ENCODE results near the gene RSRC1.
"Not testable (repeated sequence)": the region's sequence is repeated elsewhere in the genome, so short reads cannot be mapped to it uniquely, and the experiment has no call there.

The RSRC1 gene

DNA sequence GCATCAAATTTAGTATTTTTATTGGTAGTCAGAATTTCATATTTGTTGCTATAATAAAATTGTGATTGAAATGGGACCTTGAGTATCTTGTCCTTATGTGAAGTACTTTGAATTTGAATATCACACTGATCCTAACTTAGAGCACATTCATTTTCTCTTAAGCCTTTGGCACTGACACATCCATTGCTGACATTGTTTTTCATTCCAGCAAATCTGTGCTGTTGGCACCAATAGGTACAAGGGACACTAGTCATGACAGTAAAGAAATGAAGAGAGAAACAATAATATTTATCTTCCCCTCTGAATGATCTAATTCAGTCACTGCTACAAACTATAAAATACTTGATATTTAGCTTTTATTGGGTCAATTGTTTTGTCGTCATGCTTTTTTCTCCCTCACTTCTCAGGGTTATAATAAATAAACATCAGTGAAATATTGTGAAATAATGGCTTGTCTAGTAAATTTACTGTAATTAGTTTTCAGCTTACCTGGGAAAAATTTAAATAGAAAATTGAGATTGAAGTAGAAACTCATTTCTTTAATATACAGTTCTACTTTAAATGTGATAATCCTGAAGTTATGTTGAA, 294.3 kb downstream of the RSRC1 start:
- Histone ChIP-seq H3K79me2 (ENCODE audit: insufficient read depth, low read length) (no peaks in the 10 kb centered on the region), H3K4me1 (ENCODE audit: insufficient read depth, low read length) (no peaks in the 10 kb centered on the region), H3K27me3 (ENCODE audit: insufficient read depth, low read length, poor library complexity) (no peaks in the 10 kb centered on the region), H3K36me3 (ENCODE audit: insufficient read depth, low read length) (no peaks in the 10 kb centered on the region), H3K4me2 (ENCODE audit: insufficient read depth, low read length) (no peak overlapping the region), H4K20me1 (ENCODE audit: insufficient read depth, low read length) (no peaks in the 10 kb centered on the region), H3K9me3 (ENCODE audit: insufficient read depth, low read length, severe bottlenecking) (no peaks in the 10 kb centered on the region), H2AFZ (ENCODE audit: low read depth, low read length) (no peak overlapping the region), H3K4me3 (ENCODE audit: low read depth in 1 of 2, low read length in 2 of 2) (no peak overlapping the region), H3K9ac (ENCODE audit: low read depth, low read length) (no peak overlapping the region), H3K27ac (ENCODE audit: low read length) (no peak overlapping the region)
- no peak for TF ChIP-seq EZH2 (IDR thresholded peaks at IDR 0.05; ENCODE audit: borderline replicate concordance, low read depth, low read length, severe bottlenecking)
- TF ChIP-seq, protein P1, sequence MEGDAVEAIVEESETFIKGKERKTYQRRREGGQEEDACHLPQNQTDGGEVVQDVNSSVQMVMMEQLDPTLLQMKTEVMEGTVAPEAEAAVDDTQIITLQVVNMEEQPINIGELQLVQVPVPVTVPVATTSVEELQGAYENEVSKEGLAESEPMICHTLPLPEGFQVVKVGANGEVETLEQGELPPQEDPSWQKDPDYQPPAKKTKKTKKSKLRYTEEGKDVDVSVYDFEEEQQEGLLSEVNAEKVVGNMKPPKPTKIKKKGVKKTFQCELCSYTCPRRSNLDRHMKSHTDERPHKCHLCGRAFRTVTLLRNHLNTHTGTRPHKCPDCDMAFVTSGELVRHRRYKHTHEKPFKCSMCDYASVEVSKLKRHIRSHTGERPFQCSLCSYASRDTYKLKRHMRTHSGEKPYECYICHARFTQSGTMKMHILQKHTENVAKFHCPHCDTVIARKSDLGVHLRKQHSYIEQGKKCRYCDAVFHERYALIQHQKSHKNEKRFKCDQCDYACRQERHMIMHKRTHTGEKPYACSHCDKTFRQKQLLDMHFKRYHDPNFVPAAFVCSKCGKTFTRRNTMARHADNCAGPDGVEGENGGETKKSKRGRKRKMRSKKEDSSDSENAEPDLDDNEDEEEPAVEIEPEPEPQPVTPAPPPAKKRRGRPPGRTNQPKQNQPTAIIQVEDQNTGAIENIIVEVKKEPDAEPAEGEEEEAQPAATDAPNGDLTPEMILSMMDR (IDR thresholded peaks at IDR 0.05; ENCODE audit: borderline replicate concordance, extremely low read depth, low read length, poor library complexity, severe bottlenecking) = no peak
- DNase-seq = no peak
- ATAC-seq (ENCODE audit: insufficient read depth, low read depth) = no peak

DNA sequence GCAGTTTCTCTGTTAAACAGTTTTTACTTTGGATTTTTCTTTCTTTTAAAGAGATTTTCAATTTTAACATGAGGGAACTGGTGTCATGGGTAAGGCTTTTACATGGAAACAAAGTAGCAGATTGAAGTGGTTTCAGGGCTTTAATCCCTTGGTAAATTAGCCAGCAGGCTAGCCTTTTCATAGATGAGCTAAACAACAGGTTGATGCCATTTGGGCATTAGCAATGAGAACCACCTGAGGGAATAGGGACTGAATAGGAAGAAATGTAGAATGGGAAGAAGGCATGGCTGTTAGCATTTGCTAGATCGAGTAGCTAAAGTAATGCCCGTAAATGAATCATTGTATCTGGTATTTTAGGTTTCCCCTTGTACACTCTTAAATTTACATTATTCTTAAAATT, 295.6 kb downstream of the RSRC1 start:
- Histone ChIP-seq H3K79me2 (ENCODE audit: insufficient read depth, low read length) (no peaks in the 10 kb centered on the region), H4K20me1 (ENCODE audit: insufficient read depth, low read length) (no peaks in the 10 kb centered on the region), H3K9ac (ENCODE audit: low read depth, low read length) (no peak overlapping the region), H3K4me2 (ENCODE audit: insufficient read depth, low read length) (no peak overlapping the region), H3K27ac (ENCODE audit: low read length) (no peak overlapping the region), H3K36me3 (ENCODE audit: insufficient read depth, low read length) (no peaks in the 10 kb centered on the region), H2AFZ (ENCODE audit: low read depth, low read length) (no peak overlapping the region), H3K4me3 (ENCODE audit: low read depth in 1 of 2, low read length in 2 of 2) (no peak overlapping the region), H3K4me1 (ENCODE audit: insufficient read depth, low read length) (no peaks in the 10 kb centered on the region), H3K27me3 (ENCODE audit: insufficient read depth, low read length, poor library complexity) (no peaks in the 10 kb centered on the region), H3K9me3 (ENCODE audit: insufficient read depth, low read length, severe bottlenecking) (no peaks in the 10 kb centered on the region)
- DNase-seq (no peak), ATAC-seq (ENCODE audit: insufficient read depth, low read depth) (no peak)
- TF ChIP-seq, protein P1 (IDR thresholded peaks at IDR 0.05; ENCODE audit: borderline replicate concordance, extremely low read depth, low read length, poor library complexity, severe bottlenecking) = no peak
- TF ChIP-seq EZH2 (IDR thresholded peaks at IDR 0.05; ENCODE audit: borderline replicate concordance, low read depth, low read length, severe bottlenecking) = no peak

DNA sequence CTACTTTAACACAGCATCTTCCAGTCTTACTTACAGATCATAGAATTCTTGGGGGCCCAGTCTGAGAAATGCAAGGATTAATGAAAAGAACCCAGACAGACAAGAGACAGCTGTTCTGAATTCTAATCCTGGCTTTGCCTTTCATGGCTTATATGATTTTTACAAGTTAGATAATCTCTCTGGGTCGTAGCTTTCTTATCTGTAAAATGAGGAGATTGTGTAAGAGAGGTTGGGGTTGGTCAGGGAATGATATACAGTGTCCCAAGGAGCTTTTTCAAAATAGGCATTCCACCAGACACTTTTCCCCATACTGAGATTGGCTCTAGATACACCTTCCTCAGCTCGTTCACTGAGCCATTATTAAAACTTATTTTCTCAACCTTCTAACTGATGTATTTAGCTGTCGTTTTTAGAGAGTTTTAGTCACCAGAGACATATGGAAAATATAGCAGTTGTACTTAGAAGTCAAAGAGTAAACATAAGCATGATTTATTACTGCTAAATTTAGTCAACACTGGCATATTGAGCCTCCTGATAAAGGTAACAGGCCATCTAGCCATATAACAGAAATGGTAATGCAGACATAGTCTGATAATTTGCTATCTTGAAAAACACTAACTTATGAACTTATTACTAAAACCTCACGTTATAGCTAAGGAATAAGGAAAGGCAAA, 298.1 kb downstream of the RSRC1 start:
- Histone ChIP-seq H3K9ac (ENCODE audit: low read depth, low read length) (no peak overlapping the region), H3K4me2 (ENCODE audit: insufficient read depth, low read length) (no peak overlapping the region), H3K36me3 (ENCODE audit: insufficient read depth, low read length) (no peaks in the 10 kb centered on the region), H3K4me3 (ENCODE audit: low read depth in 1 of 2, low read length in 2 of 2) (no peak overlapping the region), H3K4me1 (ENCODE audit: insufficient read depth, low read length) (no peaks in the 10 kb centered on the region), H2AFZ (ENCODE audit: low read depth, low read length) (no peak overlapping the region), H3K9me3 (ENCODE audit: insufficient read depth, low read length, severe bottlenecking) (no peaks in the 10 kb centered on the region), H4K20me1 (ENCODE audit: insufficient read depth, low read length) (no peaks in the 10 kb centered on the region), H3K27me3 (ENCODE audit: insufficient read depth, low read length, poor library complexity) (no peaks in the 10 kb centered on the region), H3K79me2 (ENCODE audit: insufficient read depth, low read length) (no peaks in the 10 kb centered on the region), H3K27ac (ENCODE audit: low read length) (no peak overlapping the region)
- no peak for TF ChIP-seq EZH2 (IDR thresholded peaks at IDR 0.05; ENCODE audit: borderline replicate concordance, low read depth, low read length, severe bottlenecking)
- TF ChIP-seq, protein P1 (IDR thresholded peaks at IDR 0.05; ENCODE audit: borderline replicate concordance, extremely low read depth, low read length, poor library complexity, severe bottlenecking) = no peak
- DNase-seq (no peak), ATAC-seq (ENCODE audit: insufficient read depth, low read depth) (no peak)

DNA sequence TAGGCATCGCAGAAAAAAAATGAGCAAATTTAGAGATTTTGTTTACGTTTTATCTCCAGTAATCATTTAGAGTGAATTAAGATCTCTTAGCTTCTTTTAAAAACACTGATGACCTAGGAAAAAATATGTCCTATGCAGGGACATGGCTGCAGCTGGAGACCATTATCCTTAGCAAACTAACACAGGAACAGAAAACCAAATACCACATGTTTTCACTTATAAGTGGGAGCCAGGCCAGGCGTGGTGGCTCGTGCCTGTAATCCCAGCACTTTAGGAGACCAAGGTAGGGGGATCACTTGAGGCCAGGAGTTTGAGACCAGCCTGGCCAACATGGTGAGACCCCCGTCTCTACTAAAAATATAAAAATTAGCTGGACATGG, 298.6 kb downstream of the RSRC1 start:
- H2AFZ ChIP-seq (ENCODE audit: low read depth, low read length); DNase-seq; H3K27me3 ChIP-seq (ENCODE audit: insufficient read depth, low read length, poor library complexity); H3K4me3 ChIP-seq (ENCODE audit: low read depth in 1 of 2, low read length in 2 of 2); H3K9me3 ChIP-seq (ENCODE audit: insufficient read depth, low read length, severe bottlenecking); H3K4me2 ChIP-seq (ENCODE audit: insufficient read depth, low read length); H3K9ac ChIP-seq (ENCODE audit: low read depth, low read length); ATAC-seq (ENCODE audit: insufficient read depth, low read depth); H4K20me1 ChIP-seq (ENCODE audit: insufficient read depth, low read length); H3K27ac ChIP-seq (ENCODE audit: low read length); H3K36me3 ChIP-seq (ENCODE audit: insufficient read depth, low read length); H3K79me2 ChIP-seq (ENCODE audit: insufficient read depth, low read length); H3K4me1 ChIP-seq (ENCODE audit: insufficient read depth, low read length): not testable (repeated sequence)
